ENCODE data around the gene SORBS2. TPM values are rescaled to one million over a fixed set of nuclear protein-coding genes. Genes with fewer than 3 reads are reported as not detected.

The SORBS2 gene
- total and polyA plus RNA-seq, 9 donors, result 17.4 to 204 (median 32.7) TPM

- no peaks in the 10 kb centered on the region for H3K36me3 ChIP-seq
- H3K27me3 ChIP-seq, result no peaks in the 10 kb centered on the region
- TF ChIP-seq EP300 (IDR thresholded peaks at IDR 0.05) (no peak), POLR2A (IDR thresholded peaks at IDR 0.05) (no peak)
- TF ChIP-seq, protein P1, sequence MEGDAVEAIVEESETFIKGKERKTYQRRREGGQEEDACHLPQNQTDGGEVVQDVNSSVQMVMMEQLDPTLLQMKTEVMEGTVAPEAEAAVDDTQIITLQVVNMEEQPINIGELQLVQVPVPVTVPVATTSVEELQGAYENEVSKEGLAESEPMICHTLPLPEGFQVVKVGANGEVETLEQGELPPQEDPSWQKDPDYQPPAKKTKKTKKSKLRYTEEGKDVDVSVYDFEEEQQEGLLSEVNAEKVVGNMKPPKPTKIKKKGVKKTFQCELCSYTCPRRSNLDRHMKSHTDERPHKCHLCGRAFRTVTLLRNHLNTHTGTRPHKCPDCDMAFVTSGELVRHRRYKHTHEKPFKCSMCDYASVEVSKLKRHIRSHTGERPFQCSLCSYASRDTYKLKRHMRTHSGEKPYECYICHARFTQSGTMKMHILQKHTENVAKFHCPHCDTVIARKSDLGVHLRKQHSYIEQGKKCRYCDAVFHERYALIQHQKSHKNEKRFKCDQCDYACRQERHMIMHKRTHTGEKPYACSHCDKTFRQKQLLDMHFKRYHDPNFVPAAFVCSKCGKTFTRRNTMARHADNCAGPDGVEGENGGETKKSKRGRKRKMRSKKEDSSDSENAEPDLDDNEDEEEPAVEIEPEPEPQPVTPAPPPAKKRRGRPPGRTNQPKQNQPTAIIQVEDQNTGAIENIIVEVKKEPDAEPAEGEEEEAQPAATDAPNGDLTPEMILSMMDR (IDR thresholded peaks at IDR 0.05), result no peak
- intact Hi-C loops (cut with DNase I), result no loop called here
- 76 to 96% (median 95%) methylated on average over 2 of the region's 2 CpGs for WGBS, 3 donors
- no peaks in the 10 kb centered on the region for H3K4me1 ChIP-seq (ENCODE audit: insufficient read depth)
- no peak overlapping the region for H3K27ac ChIP-seq
- no peak overlapping the region for H3K4me3 ChIP-seq
- no peak for DNase-seq
- H3K9me3 ChIP-seq, result no peaks in the 10 kb centered on the region
Measured at GRCh38 chr4:185758807-185759206, 53.2 kb downstream of the SORBS2 start.

GRCh38 chr4:185755451-185755850 is 56.5 kb downstream of the SORBS2 start:
- no peaks in the 10 kb centered on the region for H3K27me3 ChIP-seq
- H3K4me1 ChIP-seq (ENCODE audit: insufficient read depth), result no peaks in the 10 kb centered on the region
- no peak for DNase-seq
- H3K36me3 ChIP-seq, result no peaks in the 10 kb centered on the region
- H3K4me3 ChIP-seq, result no peak overlapping the region
- TF ChIP-seq POLR2A (IDR thresholded peaks at IDR 0.05), result no peak
- TF ChIP-seq, protein P1 (IDR thresholded peaks at IDR 0.05), result no peak
- TF ChIP-seq EP300 (IDR thresholded peaks at IDR 0.05), result no peak
- no peaks in the 10 kb centered on the region for H3K9me3 ChIP-seq
- intact Hi-C loops (cut with DNase I), result no loop called here
- no peak overlapping the region for H3K27ac ChIP-seq

DNA sequence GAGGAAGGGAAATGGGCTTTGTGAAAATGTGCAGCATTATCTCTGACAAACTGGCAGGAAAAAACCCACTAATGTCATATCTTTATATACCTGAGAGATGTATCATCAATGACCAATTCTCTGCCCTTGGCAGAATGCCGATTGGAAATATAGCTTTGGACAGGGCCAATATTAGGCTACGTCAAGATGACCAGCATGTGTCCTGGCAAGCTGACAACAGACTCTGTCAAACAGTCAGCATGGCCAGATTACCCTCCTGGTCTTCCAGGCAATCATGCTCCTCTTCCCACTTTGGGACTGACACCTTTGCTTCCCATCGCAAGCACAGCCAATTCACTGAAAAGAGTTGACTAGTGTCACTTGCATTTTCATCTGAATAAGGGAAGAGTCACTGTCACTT is 57.0 kb downstream of the SORBS2 start:
- no peak overlapping the region for H3K27ac ChIP-seq

DNA sequence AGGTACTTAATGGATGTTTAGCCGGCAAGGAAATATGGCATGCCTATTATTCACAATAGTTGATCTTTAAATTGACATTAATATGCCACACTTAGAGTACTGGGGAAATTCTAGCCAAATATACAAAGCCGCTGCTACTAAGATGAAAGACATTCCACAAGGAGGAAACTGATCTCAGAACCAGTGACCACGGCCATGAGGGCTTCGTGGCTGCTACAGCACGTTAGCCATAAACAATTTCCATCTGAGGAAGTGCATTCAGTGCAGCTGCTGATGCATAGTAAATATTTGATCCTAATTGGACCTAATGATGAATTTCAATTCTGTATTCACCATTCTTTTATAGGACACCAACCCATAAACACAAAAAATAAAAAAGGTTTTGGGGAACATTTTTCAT is 59.1 kb downstream of the SORBS2 start:
- Histone ChIP-seq H3K4me1 (ENCODE audit: insufficient read depth) (no peaks in the 10 kb centered on the region), H3K4me3 (no peak overlapping the region), H3K27me3 (no peaks in the 10 kb centered on the region), H3K9me3 (no peaks in the 10 kb centered on the region), H3K36me3 (no peaks in the 10 kb centered on the region), H3K27ac (no peak overlapping the region)
- 90 to 94% (median 92%) methylated on average over 5 of the region's 5 CpGs for WGBS, 3 donors
- no peak for TF ChIP-seq POLR2A (IDR thresholded peaks at IDR 0.05)
- intact Hi-C loops (cut with DNase I), result no loop called here
- DNase-seq, result no peak

More for the DNA sequence above, 57.0 kb downstream of the SORBS2 start:
- intact Hi-C loops (cut with DNase I), result no loop called here
- DNase-seq, result no peak
- Histone ChIP-seq H3K36me3 (no peaks in the 10 kb centered on the region), H3K9me3 (no peaks in the 10 kb centered on the region), H3K4me3 (no peak overlapping the region), H3K4me1 (ENCODE audit: insufficient read depth) (no peaks in the 10 kb centered on the region), H3K27me3 (no peaks in the 10 kb centered on the region)
- WGBS, 3 donors, result 72 to 86% (median 77%) methylated on average over 3 of the region's 3 CpGs
- no peak for TF ChIP-seq EP300 (IDR thresholded peaks at IDR 0.05)
- TF ChIP-seq POLR2A (IDR thresholded peaks at IDR 0.05), result no peak
- TF ChIP-seq, protein P1 (IDR thresholded peaks at IDR 0.05), result no peak

- Histone ChIP-seq H3K4me3 (no peak overlapping the region), H3K27ac (no peak overlapping the region), H3K27me3 (no peaks in the 10 kb centered on the region), H3K36me3 (no peaks in the 10 kb centered on the region), H3K4me1 (ENCODE audit: insufficient read depth) (no peaks in the 10 kb centered on the region), H3K9me3 (no peaks in the 10 kb centered on the region)
- TF ChIP-seq, protein P1 (IDR thresholded peaks at IDR 0.05), result no peak
- TF ChIP-seq EP300 (IDR thresholded peaks at IDR 0.05), result no peak
- no peak for TF ChIP-seq POLR2A (IDR thresholded peaks at IDR 0.05)
- no peak for DNase-seq
- WGBS, 3 donors, result 87 to 95% (median 93%) methylated on average over 5 of the region's 5 CpGs
- intact Hi-C loops (cut with DNase I), result no loop called here
Measured at GRCh38 chr4:185749858-185750257, 62.1 kb downstream of the SORBS2 start.
